Osteocyte (in vitro differentiated cells): ENCODE data around the gene RAB29. TPM values are rescaled to one million over a fixed set of nuclear protein-coding genes. Genes with fewer than 3 reads are reported as not detected.
A peak's percentile ranks its signal among the peaks of the same experiment; 100 is the strongest.
"Not testable (repeated sequence)": the region's sequence is repeated elsewhere in the genome, so short reads cannot be mapped to it uniquely, and the experiment has no call there.

ENCODE experiments used
- DNase-seq: peaks from one replicate; pipeline ENCODE4 v3.0.0; 2021; ENCODE audit warnings: mixed read lengths; ENCODE audit not compliant: unreplicated experiment; ENCODE audit errors: extremely low spot score
- H3K27ac Mint-ChIP-seq: one replicate; pipeline ENCODE4 v1.8.0; 2021; ENCODE audit warnings: mild to moderate bottlenecking, mixed read lengths; ENCODE audit not compliant: unreplicated experiment
- H3K27me3 Mint-ChIP-seq: one replicate; pipeline ENCODE4 v1.8.0; 2021; ENCODE audit warnings: mixed read lengths; ENCODE audit not compliant: unreplicated experiment
- H3K36me3 Mint-ChIP-seq: one replicate; pipeline ENCODE4 v1.8.0; 2021; ENCODE audit warnings: mixed read lengths; ENCODE audit not compliant: unreplicated experiment
- H3K4me1 Mint-ChIP-seq: one replicate; pipeline ENCODE4 v1.8.0; 2021; ENCODE audit warnings: mixed read lengths; ENCODE audit not compliant: unreplicated experiment
- H3K4me3 Mint-ChIP-seq: one replicate; pipeline ENCODE4 v1.8.0; 2021; ENCODE audit warnings: mild to moderate bottlenecking, moderate library complexity, mixed read lengths; ENCODE audit not compliant: unreplicated experiment
- H3K9me3 Mint-ChIP-seq: one replicate; pipeline ENCODE4 v1.8.0; 2021; ENCODE audit warnings: mixed read lengths; ENCODE audit not compliant: unreplicated experiment
- long read RNA-seq: library from polyadenylated mRNA; unstranded; transcript quantifications from one replicate; pipeline ENCODE4 v2.0.0, GENCODE V29; 2021
- total RNA-seq: library from RNA; stranded (reverse); gene quantifications from 2 replicates; pipeline ENCODE4 v1.2.1, GENCODE V29; 2021
- TF ChIP-seq, protein P1 (sequence below): fragments of 200-600 bp; sonication (generic); IDR thresholded peaks from 2 replicates; pipeline ENCODE4 v1.5.0; 2021; ENCODE audit warnings: antibody characterized with exemption, mild to moderate bottlenecking, moderate library complexity

The RAB29 gene, protein sequence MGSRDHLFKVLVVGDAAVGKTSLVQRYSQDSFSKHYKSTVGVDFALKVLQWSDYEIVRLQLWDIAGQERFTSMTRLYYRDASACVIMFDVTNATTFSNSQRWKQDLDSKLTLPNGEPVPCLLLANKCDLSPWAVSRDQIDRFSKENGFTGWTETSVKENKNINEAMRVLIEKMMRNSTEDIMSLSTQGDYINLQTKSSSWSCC
- total RNA-seq, result 32.0 and 34.2 TPM in 2 replicates
- long read RNA-seq, transcript RAB29-201 (6 exons, 1,723 nt), result minor isoform, 17 of 139 reads
- long read RNA-seq, transcript RAB29-203 (5 exons, 1,157 nt), result major isoform, 21 of 139 reads
- long read RNA-seq, transcript RAB29-202 (6 exons, 3,272 nt), result minor isoform, 8 of 139 reads
- long read RNA-seq, partial matches to known transcripts, result 5 of 139 reads
- long read RNA-seq, other reads (novel, unspliced or antisense), result 81 of 139 reads

DNA sequence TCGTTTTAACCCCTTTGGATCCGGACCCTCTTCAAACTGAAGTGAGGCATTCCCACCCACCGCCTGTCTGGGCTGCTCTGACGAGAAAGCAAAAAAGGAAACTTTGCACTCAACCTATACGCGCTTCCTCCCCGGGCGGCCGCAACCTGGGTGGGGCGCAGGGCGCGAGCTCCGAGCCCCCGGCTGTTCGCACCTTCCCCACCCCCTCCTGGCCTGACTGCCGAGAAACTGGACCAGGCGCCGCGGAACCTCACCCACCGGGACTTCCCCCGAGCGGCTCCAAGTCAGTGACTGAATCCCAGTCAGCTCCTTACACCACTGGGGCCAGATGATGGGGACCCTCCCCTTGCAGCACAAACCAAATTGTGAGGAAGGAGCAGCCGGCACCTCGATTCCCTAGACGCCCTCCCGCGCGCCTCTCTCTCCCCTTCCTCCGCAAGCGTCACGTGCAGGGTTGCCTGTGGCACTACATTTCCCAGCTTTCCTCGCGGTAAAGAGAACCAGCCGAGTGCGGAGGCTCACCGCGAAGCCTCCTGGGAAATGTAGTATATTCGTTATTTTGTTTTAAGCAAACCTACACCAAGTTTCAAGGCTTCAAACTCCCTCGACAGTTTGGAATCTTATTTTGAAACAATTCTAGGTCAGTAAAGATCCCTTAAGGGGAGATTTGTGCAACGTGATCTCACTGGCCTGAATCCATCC is at the start of gene RAB29:
Gene RAB29, minus strand, starts transcription at position 468 of the 702 bp plus-strand sequence. CDS start 526 bp downstream, outside the sequence.
- Mint-ChIP-seq H3K4me3 (peak within 1 kb of the TSS; percentile 88), H3K27ac (peak within 1 kb of the TSS; percentile 81), H3K9me3 (no peaks in the 10 kb centered on the region), H3K4me1 (peaks cover 23% of the 10 kb centered on the region), H3K27me3 (peaks cover 11% of the 10 kb centered on the region), H3K36me3 (peaks cover 17% of the 10 kb centered on the region)
- DNase-seq, result peak; percentile 90
- TF ChIP-seq, protein P1, sequence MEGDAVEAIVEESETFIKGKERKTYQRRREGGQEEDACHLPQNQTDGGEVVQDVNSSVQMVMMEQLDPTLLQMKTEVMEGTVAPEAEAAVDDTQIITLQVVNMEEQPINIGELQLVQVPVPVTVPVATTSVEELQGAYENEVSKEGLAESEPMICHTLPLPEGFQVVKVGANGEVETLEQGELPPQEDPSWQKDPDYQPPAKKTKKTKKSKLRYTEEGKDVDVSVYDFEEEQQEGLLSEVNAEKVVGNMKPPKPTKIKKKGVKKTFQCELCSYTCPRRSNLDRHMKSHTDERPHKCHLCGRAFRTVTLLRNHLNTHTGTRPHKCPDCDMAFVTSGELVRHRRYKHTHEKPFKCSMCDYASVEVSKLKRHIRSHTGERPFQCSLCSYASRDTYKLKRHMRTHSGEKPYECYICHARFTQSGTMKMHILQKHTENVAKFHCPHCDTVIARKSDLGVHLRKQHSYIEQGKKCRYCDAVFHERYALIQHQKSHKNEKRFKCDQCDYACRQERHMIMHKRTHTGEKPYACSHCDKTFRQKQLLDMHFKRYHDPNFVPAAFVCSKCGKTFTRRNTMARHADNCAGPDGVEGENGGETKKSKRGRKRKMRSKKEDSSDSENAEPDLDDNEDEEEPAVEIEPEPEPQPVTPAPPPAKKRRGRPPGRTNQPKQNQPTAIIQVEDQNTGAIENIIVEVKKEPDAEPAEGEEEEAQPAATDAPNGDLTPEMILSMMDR, result no peak

DNA sequence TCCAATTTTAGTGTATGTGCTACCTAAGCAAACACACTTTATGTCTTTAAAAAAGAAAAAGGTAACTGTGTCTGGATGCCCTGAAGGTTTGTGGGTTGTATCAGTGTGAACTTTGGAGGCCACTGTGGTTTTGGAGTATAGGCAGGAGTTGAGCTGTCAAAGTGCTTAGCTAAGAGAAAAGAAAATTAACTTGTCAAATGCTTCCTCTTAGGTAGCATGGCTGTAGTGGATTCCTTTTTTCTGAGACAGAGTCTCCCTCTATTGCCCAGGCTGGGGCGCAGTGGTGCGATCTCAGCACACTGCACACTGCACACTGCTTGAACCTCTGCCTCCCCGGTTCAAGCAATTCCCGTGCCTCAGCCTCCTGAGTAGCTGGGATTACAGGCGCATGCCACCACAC is 48.9 kb upstream of the RAB29 start:
- Mint-ChIP-seq H3K9me3 (peaks cover 6% of the 10 kb centered on the region), H3K27me3 (no peaks in the 10 kb centered on the region), H3K4me3 (no peak overlapping the region), H3K4me1 (no peaks in the 10 kb centered on the region), H3K27ac (no peak overlapping the region), H3K36me3 (no peaks in the 10 kb centered on the region)
- no peak for DNase-seq
- TF ChIP-seq, protein P1, result no peak

- not testable (repeated sequence) for H3K27ac Mint-ChIP-seq, H3K9me3 Mint-ChIP-seq, H3K4me1 Mint-ChIP-seq
Measured at GRCh38 chr1:205823260-205823659, 48.0 kb upstream of the RAB29 start.

GRCh38 chr1:205822397-205822796 is 47.1 kb upstream of the RAB29 start:
- H3K4me1 Mint-ChIP-seq, result no peaks in the 10 kb centered on the region
- no peak overlapping the region for H3K27ac Mint-ChIP-seq
- H3K27me3 Mint-ChIP-seq, result no peaks in the 10 kb centered on the region
- no peaks in the 10 kb centered on the region for H3K36me3 Mint-ChIP-seq
- TF ChIP-seq, protein P1, result no peak
- no peak overlapping the region for H3K4me3 Mint-ChIP-seq
- no peak for DNase-seq
- peaks cover 6% of the 10 kb centered on the region for H3K9me3 Mint-ChIP-seq

More at GRCh38 chr1:205823260-205823659, 48.0 kb upstream of the RAB29 start:
- H3K4me3 Mint-ChIP-seq, H3K36me3 Mint-ChIP-seq, DNase-seq, H3K27me3 Mint-ChIP-seq: not testable (repeated sequence)

GRCh38 chr1:205817988-205818387 is 42.7 kb upstream of the RAB29 start:
- Mint-ChIP-seq H3K4me3 (no peak overlapping the region), H3K9me3 (no peaks in the 10 kb centered on the region)

More at GRCh38 chr1:205817988-205818387, 42.7 kb upstream of the RAB29 start:
- Mint-ChIP-seq H3K36me3 (no peaks in the 10 kb centered on the region), H3K27me3 (no peaks in the 10 kb centered on the region), H3K27ac (no peak overlapping the region), H3K4me1 (peaks cover 16% of the 10 kb centered on the region)
- TF ChIP-seq, protein P1, result no peak
- DNase-seq, result no peak
